Lower lobe of right lung (tissue), 2 donors: ENCODE measurements around the gene ASB3. TPM values are rescaled to one million over a fixed set of nuclear protein-coding genes. Genes with fewer than 3 reads are reported as not detected.

Source experiments
- ATAC-seq, 2 donors: fragments of 200-7000 bp; cut with Tn5 transposase; one replicate each; pipeline ENCODE4 v1.9.1; 2020 to 2022; ENCODE audit warnings: mild to moderate bottlenecking in 2 of 2, moderate library complexity in 2 of 2
- DNase-seq: peaks from one replicate; pipeline ENCODE4 v3.0.0-alpha.2; 2020
- H3K27ac ChIP-seq: fragments of 200-600 bp; one replicate; pipeline ENCODE4 v1.8.0; 2022
- H3K27me3 ChIP-seq: fragments of 200-600 bp; one replicate; pipeline ENCODE4 v1.8.0; 2022; ENCODE audit warnings: low read depth
- H3K36me3 ChIP-seq: fragments of 200-600 bp; one replicate; pipeline ENCODE4 v1.8.0; 2022; ENCODE audit warnings: mild to moderate bottlenecking
- H3K4me1 ChIP-seq: fragments of 200-600 bp; one replicate; pipeline ENCODE4 v1.8.0; 2022
- H3K4me3 ChIP-seq: fragments of 200-600 bp; one replicate; pipeline ENCODE4 v1.8.0; 2022; ENCODE audit warnings: mild to moderate bottlenecking
- H3K9me3 ChIP-seq: fragments of 200-600 bp; one replicate; pipeline ENCODE4 v1.8.0; 2022
- intact Hi-C: fragments of 100-400 bp; cut with DNase I; formaldehyde crosslinking; loops from one replicate; pipeline ENCODE4 v1.11.0; 2022
- total RNA-seq: library from RNA; stranded (reverse); fragmentation: NEBNext Ultra II Directional; extraction: Animal tissue kit (Norgen Biotek cat#: 25700); gene quantifications from one replicate; pipeline ENCODE4 v1.2.1, GENCODE V29; 2021
- TF ChIP-seq, protein P1 (sequence below): fragments of 200-600 bp; IDR thresholded peaks from one replicate; pipeline ENCODE4 v1.8.0; 2022; ENCODE audit warnings: antibody characterized with exemption, mild to moderate bottlenecking
- donor health status: DM: no; HTN: yes; CAD: no; lungs with severe emphysema.

ASB3 gene
- total RNA-seq, 1 donor from 2014 or later, result 35.0 TPM

DNA sequence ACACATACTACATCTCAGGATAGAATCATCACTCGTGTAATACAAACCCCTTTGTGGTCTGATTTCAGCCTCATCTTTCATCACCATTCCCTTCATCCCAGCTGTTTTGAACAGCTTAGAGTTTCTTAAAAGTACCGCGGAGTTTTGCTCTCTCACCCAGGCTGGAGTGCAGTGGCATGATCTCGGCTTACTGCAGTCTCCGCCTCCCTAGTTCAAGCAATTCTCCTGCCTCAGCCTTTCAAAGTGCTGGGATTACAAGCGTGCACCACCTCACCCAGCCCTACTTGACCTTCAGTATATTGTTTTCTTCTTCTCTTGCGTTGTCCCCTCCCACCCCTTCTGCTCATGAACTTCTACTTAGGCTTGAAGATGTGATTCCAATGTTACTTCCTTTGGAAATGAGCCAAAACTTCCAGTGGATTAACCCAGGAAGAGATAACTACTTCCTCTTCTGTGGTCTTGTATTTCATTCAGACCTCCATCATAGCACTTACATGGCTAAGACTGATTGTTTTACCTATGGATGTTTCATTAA, 15.9 kb upstream of the ASB3 start:
- peaks cover 96% of the 10 kb centered on the region for H3K36me3 ChIP-seq
- H3K4me1 ChIP-seq, result peaks cover 10% of the 10 kb centered on the region
- no peaks in the 10 kb centered on the region for H3K9me3 ChIP-seq
- DNase-seq, result no peak
- no peak overlapping the region for H3K4me3 ChIP-seq
- ATAC-seq, result no peak
- TF ChIP-seq, protein P1, sequence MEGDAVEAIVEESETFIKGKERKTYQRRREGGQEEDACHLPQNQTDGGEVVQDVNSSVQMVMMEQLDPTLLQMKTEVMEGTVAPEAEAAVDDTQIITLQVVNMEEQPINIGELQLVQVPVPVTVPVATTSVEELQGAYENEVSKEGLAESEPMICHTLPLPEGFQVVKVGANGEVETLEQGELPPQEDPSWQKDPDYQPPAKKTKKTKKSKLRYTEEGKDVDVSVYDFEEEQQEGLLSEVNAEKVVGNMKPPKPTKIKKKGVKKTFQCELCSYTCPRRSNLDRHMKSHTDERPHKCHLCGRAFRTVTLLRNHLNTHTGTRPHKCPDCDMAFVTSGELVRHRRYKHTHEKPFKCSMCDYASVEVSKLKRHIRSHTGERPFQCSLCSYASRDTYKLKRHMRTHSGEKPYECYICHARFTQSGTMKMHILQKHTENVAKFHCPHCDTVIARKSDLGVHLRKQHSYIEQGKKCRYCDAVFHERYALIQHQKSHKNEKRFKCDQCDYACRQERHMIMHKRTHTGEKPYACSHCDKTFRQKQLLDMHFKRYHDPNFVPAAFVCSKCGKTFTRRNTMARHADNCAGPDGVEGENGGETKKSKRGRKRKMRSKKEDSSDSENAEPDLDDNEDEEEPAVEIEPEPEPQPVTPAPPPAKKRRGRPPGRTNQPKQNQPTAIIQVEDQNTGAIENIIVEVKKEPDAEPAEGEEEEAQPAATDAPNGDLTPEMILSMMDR, result no peak
- intact Hi-C loops, result no loop called here
- H3K27ac ChIP-seq, result no peak overlapping the region
- H3K27me3 ChIP-seq, result no peaks in the 10 kb centered on the region

DNA sequence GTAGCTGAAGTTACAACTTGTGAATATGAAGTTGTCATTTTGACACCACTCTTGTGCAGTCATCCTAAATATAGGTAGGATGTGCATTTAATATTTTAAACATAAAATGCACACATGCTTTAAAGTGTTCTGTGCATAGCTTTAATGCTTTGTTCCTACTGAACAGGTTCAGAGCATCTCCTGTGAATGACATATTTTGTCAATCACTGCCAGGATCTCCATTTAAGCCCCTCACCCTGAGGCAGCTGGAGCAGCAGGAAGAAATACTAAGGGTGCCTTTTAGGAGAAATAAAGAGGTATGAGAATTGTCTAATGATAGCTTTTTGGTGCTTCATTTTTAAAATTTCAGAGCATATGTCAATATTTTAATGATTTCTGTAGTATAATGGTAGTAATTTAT, 14.8 kb upstream of the ASB3 start:
- Histone ChIP-seq H3K36me3 (peaks cover 96% of the 10 kb centered on the region), H3K27ac (no peak overlapping the region), H3K4me1 (peaks cover 10% of the 10 kb centered on the region), H3K9me3 (no peaks in the 10 kb centered on the region), H3K4me3 (no peak overlapping the region), H3K27me3 (no peaks in the 10 kb centered on the region)
- DNase-seq, result no peak
- TF ChIP-seq, protein P1, result no peak
- no peak for ATAC-seq
- intact Hi-C loops, result no loop called here

GRCh38 chr2:53793821-53794220, 7.1 kb upstream of the ASB3 start:
- H3K27ac ChIP-seq, result no peak overlapping the region
- no peak for DNase-seq
- intact Hi-C loops, result no loop called here
- TF ChIP-seq, protein P1, result no peak
- H3K4me3 ChIP-seq, result no peak overlapping the region
- H3K27me3 ChIP-seq, result no peaks in the 10 kb centered on the region
- peaks cover 47% of the 10 kb centered on the region for H3K36me3 ChIP-seq
- H3K9me3 ChIP-seq, result no peaks in the 10 kb centered on the region
- peaks cover 42% of the 10 kb centered on the region for H3K4me1 ChIP-seq
- ATAC-seq, result peak; percentile 77 to 94

DNA sequence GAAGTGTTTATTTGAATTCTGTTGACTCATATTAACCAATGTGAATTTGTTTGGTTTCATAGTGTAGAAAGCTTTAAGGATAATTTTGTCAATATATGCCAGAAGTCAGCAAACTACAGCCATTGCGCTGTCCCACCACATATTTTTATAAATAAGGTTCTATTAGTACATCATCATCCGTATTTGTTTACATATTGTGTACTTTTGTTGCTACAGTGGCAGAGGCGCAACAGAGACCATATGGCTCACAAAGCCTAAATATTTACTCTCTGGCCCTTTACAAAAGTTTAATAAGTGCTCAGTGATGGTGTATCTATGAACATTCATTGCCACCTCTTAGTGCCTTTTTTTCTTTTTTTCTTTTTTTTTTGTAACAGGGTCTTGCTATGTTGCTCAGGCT, 6.5 kb upstream of the ASB3 start:
- DNase-seq, result no peak
- Histone ChIP-seq H3K4me1 (peaks cover 48% of the 10 kb centered on the region), H3K27ac (peak overlapping the region; percentile 46), H3K4me3 (no peak overlapping the region), H3K27me3 (no peaks in the 10 kb centered on the region), H3K9me3 (no peaks in the 10 kb centered on the region), H3K36me3 (peaks cover 42% of the 10 kb centered on the region)
- peak in 1 of 2 donors; percentile 48 for ATAC-seq
- intact Hi-C loops, result no loop called here
- TF ChIP-seq, protein P1, result no peak

GRCh38 chr2:53787614-53788289, 999 bp upstream of the ASB3 start:
- H3K9me3 ChIP-seq, result no peaks in the 10 kb centered on the region
- H3K4me1 ChIP-seq, result peaks cover 73% of the 10 kb centered on the region
- H3K27ac ChIP-seq, result peak overlapping the region; percentile 92
- DNase-seq (no peak), ATAC-seq (peak; percentile 41 to 47)
- intact Hi-C loops, result no loop called here
- H3K27me3 ChIP-seq, result no peaks in the 10 kb centered on the region
- TF ChIP-seq, protein P1, result no peak
- no peaks in the 10 kb centered on the region for H3K36me3 ChIP-seq
- peak overlapping the region; percentile 94 for H3K4me3 ChIP-seq
